Thyroid gland (tissue), 4 donors: ENCODE results near the gene ADAM30.

Source experiments
- POLR2A ChIP-seq, 2 donors: fragments of 450-650 bp; IDR thresholded peaks; one replicate each; pipeline ENCODE4 v1.6.1; 2017; ENCODE audit warnings: antibody characterized with exemption in 2 of 2, mild to moderate bottlenecking in 2 of 2, moderate library complexity in 1 of 2
- TF ChIP-seq, protein P1 (sequence below), 6 experiments: fragments of 200-600 bp in 3 of 6; fragments of 450-650 bp in 3 of 6; sonication (generic) in 3 of 6; IDR thresholded peaks; one replicate each; pipeline ENCODE4 v1.5.1; 2016 to 2019; ENCODE audit warnings: antibody characterized with exemption in 6 of 6, mild to moderate bottlenecking in 2 of 6, inconsistent platforms in 1 of 6, moderate library complexity in 1 of 6

DNA sequence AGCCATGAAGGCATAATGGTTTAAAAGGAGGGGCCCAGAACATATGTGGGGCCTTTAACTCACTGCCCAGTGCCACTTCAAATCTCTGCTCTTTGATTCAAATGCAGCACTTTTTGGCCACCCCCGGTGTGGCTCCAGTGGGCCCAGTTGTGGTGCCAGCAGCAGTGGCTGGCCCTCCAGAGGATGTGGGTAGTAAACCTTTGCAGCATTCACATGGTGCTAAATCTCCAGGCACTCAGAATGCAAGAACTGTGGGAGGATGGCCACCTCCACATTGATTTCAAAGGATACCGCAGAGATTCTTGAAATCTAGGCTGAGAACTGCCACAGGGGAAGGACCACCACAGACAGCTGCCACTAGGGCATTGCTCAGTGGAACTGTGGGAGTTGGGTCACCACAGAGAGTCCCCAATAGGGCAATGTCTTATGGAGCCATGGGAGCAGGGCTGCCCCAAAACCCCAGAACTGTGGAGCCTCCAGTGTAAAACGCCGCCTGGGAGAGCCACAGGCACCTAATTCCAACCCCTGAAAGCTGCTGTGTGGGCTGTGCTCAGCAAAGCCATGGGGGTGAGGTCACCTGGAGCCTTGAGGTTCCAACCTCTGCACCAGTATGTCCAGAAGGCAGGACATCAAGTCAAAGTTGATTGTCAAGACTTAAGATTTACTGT is 6.6 kb upstream of the ADAM30 start:
- TF ChIP-seq, protein P1, sequence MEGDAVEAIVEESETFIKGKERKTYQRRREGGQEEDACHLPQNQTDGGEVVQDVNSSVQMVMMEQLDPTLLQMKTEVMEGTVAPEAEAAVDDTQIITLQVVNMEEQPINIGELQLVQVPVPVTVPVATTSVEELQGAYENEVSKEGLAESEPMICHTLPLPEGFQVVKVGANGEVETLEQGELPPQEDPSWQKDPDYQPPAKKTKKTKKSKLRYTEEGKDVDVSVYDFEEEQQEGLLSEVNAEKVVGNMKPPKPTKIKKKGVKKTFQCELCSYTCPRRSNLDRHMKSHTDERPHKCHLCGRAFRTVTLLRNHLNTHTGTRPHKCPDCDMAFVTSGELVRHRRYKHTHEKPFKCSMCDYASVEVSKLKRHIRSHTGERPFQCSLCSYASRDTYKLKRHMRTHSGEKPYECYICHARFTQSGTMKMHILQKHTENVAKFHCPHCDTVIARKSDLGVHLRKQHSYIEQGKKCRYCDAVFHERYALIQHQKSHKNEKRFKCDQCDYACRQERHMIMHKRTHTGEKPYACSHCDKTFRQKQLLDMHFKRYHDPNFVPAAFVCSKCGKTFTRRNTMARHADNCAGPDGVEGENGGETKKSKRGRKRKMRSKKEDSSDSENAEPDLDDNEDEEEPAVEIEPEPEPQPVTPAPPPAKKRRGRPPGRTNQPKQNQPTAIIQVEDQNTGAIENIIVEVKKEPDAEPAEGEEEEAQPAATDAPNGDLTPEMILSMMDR (IDR thresholded peaks at IDR 0.05): no peak
- no peak for TF ChIP-seq POLR2A (IDR thresholded peaks at IDR 0.05)
